Activated CD4-positive, alpha-beta T cell treated with anti-CD3 and anti-CD28 coated beads, Interleukin-2, Interleukin-4, amounts not matched to agents 100 ng/mL and 50 ng/mL, durations not matched to agents 16 hours and 8 hours (primary cell): Measurements from ENCODE around the gene CAPS2.
A peak's percentile ranks its signal among the peaks of the same experiment; 100 is the strongest.

Source experiments
- DNase-seq: peaks from one replicate; pipeline ENCODE4 v3.0.0-alpha.2; 2020; ENCODE audit warnings: low spot score

CAPS2 gene

DNA sequence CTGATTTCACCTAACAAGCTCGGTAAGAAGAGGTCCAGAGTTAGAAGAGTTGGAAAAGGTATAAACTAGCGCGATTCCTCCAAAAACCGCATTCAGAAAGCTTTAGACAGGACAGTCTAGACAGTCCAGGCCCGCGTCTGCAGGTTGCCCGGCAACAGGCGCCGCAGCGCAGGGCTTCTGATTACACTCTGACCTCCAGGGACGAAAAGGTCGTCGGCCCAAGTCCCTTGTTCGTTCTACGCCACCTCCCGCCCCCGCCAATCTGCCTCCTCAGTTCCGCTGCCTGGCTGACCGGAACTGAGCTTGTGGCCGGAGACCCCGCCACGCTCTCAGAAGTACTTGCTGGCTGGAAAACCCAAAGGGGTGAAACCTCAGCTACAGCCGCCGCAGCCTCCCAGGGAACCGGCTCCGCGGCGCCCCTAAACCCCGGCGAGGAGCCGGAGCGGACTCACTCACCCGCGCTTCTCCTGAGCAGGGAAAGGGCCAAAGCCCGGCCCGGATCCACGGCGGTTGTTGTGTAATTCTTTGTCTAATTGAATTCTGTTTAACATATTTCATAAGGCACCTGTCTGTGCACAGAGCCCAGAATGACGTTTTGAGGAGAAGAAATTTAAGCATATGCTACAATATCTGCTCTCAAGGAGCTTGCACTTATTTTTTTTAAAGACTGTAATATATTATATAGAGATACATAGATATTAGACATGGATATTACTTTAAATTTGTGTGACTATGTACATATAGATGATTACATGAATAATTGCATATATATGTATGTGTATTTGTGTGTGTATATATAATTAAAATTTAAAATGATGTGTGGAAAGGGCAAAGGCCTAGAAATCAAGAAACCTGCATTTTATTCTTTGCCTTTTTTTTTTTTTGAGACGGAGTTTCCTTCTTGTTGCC is at the start of gene CAPS2:
CAPS2 (minus strand) TSS at position 407 of the 909 bp plus-strand sequence. CDS start 3,826 bp downstream, outside the sequence.
- peak; percentile 53 for DNase-seq

DNA sequence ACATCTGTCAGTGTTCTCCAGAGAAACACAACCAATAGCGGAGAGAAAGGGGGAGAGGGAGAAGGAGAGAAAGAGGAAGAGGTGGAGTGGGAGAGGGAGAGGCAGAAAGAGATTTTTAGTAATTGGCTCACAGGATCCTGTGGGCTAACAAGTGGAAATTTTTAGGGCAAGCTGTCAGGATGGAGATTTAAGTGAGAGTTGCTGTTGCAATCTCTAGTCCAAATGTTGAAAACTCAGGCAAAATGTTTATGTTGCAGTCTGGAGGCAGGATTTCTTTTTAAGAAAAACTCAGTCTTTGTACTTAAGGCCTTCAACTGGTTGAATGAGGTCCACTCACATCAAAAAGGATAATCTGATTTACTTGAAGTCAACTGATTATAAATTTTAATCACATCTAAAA is 48.2 kb upstream of the CAPS2 start:
- DNase-seq = no peak

- DNase-seq = no peak
These were observed 44.8 kb upstream of the CAPS2 start for GRCh38 chr12:75374971-75375370.

DNA sequence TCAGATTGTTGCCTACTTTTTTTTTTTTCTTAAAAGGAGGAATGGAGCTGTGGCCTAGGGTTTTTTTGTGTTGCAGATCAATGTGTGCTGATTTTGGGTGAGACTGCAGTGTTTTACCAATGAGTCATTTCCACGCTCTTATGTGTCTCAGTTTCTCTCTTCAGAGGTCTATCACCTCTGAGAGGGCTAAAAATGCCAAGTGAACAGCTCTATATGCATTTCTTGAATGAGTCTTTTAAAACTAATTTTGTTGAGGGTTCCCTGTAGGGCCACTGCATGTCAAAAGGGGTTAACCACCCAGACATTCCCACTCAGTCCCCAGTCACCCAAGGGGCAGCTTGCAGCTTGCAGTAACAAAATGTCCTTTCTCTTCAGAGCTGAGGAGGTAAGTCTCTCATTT is 36.5 kb upstream of the CAPS2 start:
- peak; percentile 23 for DNase-seq

GRCh38 chr12:75364919-75365318 is 34.8 kb upstream of the CAPS2 start:
- DNase-seq = no peak

DNA sequence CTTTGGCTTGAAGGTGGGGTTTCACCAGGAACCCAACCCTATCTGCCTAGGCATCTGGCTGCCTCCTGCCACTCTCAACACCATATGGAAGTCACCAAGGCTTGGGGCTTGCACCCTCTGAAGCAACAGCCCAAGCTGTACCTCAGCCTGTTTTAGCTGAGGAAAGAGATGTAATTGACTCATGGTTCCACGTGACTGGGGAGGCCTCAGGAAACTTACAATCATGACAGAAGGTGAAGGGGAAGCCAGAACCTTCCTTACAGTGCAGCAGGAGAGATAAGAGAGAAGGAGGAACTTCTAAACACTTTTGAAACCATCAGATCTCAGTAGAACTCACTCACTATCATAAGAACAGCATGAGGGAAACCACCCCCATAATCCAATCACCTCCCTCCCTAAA is 31.3 kb upstream of the CAPS2 start:
- no peak for DNase-seq

GRCh38 chr12:75360920-75361319 is 30.8 kb upstream of the CAPS2 start:
- no peak for DNase-seq

GRCh38 chr12:75354011-75354410 is 23.9 kb upstream of the CAPS2 start:
- no peak for DNase-seq

DNA sequence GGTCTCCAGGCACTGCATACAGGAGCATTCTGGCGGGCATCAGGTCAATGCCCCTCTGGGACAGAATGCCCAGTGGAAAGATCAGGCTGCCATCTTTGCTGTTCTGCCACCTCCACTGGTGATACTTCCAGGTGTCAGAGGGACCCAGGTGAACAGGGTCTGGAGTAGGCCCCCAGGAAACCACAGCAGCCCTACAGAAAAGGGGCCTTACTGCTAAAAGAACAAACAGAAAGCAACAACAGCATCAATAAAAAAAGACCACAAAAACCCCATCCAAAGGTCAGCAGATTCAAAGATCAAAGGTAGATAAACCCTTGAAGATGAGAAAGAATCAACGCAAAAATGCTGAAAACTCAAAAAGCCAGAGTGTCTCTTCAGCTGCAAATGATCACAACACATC is 20.3 kb upstream of the CAPS2 start:
- DNase-seq = no peak

GRCh38 chr12:75349946-75350345 is 19.8 kb upstream of the CAPS2 start:
- no peak for DNase-seq

DNA sequence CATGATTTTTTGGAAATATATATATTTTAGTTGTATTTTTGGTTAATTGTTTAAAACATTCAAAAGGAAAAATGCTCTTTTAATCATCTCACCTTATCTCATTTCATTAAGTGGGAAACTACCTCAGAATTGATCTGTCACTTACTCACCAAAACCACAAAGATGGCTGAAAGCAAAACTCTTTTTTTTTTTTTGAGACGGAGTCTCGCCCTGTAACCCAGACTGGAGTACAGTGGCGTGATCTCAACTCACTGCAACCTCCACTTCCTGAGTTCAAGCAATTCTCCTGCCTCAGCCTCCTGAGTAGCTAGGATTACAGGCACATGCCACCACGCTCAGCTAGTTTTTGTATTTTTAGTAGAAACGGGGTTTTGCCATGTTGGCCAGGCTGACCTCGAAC is 16.1 kb upstream of the CAPS2 start:
- peak; percentile 58 for DNase-seq

DNA sequence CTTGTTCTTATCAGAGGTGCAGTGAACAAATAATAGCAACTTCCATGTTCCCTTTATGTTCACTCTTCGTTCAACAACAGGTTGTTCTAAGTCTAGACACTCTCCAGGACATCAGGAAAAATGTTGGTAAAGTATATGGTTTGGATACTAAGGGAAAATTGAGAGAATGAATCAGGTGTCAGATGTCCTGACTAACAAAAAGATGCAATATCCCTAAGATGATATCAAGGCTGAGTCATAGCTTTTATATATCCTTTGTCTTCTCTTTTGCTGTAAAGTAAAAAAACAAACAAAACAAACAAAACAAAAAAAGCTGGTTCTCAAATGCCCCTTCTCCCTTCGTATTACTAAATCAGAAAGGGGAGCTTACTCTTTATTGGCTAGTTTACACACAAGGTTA is 15.4 kb upstream of the CAPS2 start:
- DNase-seq = no peak

DNA sequence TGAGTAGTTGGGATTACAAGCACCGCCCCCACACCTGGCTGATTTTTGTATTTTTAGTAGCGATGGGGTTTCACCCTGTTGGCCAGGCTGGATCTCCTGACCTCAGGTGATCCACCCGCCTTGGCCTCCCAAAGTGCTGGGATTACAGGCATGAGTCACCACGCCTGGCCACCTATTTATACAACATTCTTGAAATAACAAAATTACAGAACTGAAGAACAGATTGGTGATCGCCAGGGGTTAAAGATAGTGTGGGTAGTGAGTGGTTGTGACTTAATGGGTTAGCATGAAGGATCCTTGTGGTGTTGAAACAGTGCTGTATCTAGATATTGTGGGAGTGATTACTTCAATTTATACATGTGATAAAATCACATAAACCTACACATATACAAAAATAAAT is 11.7 kb upstream of the CAPS2 start:
- no peak for DNase-seq

DNA sequence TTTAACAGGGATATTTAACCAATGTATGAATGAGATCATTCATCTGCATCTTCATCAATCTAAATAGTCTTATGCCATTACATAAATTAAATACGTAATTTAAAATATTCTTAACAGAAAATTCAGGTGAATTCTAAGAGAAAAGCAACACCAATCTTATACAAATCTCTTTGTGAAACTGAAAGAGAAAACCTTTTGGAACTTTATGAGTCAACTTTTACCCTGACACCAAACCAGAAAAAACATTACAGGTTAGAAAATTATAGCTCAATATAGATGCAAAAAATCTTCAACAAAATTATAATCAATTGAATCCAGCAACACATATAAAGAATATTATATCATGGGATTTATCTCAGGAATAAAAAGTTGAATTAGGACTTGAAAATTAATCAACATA is 7.8 kb upstream of the CAPS2 start:
- peak; percentile 17 for DNase-seq

- DNase-seq = peak; percentile 86
These were observed 4.4 kb upstream of the CAPS2 start, which contains the start of gene GLIPR1L1 for GRCh38 chr12:75334384-75335030. Gene GLIPR1L1 (plus strand): TSS chr12:75334670. CDS start chr12:75334729, 59 bp downstream.

DNA sequence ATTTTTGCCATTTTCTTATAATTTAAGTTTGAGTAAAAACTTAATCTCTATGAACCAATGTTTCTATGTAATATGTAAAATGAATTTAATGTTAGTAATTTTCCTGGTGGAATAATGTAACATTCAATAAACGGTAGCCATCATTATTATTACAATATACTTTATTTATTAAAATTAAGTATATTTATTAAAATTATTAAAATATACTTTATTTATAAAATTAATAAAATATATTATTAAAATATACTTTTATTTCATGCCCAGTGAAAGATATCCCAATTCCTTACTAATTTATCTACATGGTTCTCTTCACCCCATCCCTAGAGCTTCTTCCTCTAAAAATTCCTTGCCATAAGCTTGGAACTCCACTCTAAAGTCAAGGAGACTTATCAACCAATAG is 2.5 kb downstream of the CAPS2 start:
- DNase-seq = no peak

GRCh38 chr12:75323663-75324062 is 6.5 kb downstream of the CAPS2 start:
- DNase-seq = no peak

DNA sequence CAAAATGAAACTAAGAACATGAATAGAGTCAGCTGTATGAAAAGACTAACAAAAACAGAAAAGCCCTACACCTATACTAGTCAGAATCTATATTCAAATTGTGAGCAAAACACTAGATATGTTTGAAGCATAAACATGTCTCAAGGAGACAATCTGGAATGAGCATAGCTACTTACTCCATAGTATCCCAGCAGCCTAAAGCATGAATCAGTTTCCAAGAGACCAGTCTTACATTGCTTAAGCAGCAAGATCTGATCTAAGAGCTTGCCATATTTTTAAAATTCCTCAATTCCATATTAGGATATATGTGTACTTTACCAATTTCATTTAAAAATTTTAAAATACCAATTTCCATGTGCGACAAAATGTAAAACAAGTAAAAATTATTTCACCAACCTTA is 7.7 kb downstream of the CAPS2 start:
- DNase-seq = no peak

- no peak for DNase-seq
These were observed 12.3 kb downstream of the CAPS2 start for GRCh38 chr12:75317784-75318183.

GRCh38 chr12:75315518-75315917 is 14.6 kb downstream of the CAPS2 start:
- DNase-seq = no peak

GRCh38 chr12:75311369-75311768 is 18.8 kb downstream of the CAPS2 start:
- DNase-seq = no peak

GRCh38 chr12:75308279-75308678 is 21.8 kb downstream of the CAPS2 start:
- DNase-seq = no peak
